Loucy (cell line): ENCODE results near the gene ANO2.

Experiments
- H2AFZ ChIP-seq: fragments of 200-600 bp; sonication (generic); 2 replicates; pipeline ENCODE4 v1.6.0; 2016; ENCODE audit warnings: antibody characterized with exemption, mild to moderate bottlenecking, low read length, moderate library complexity
- H3F3A ChIP-seq: fragments of 200-600 bp; 2 replicates; pipeline ENCODE4 v1.6.0; 2016; ENCODE audit warnings: antibody characterized with exemption, low read depth, mild to moderate bottlenecking
- H3K27me3 ChIP-seq: fragments of 200-600 bp; sonication (generic); 2 replicates; pipeline ENCODE4 v1.6.1; 2014; ENCODE audit warnings: low read length, mild to moderate bottlenecking; ENCODE audit not compliant: insufficient read depth, poor library complexity, severe bottlenecking
- H3K36me3 ChIP-seq: fragments of 200-600 bp; sonication (generic); 2 replicates; pipeline ENCODE4 v1.6.1; 2016; ENCODE audit warnings: low read length; ENCODE audit not compliant: insufficient read depth
- H3K4me1 ChIP-seq: fragments of 200-600 bp; sonication (generic); 2 replicates; pipeline ENCODE4 v1.5.1; 2014; ENCODE audit warnings: low read length, mild to moderate bottlenecking; ENCODE audit not compliant: insufficient read depth, poor library complexity, severe bottlenecking
- H3K4me2 ChIP-seq: fragments of 200-600 bp; sonication (generic); 2 replicates; pipeline ENCODE4 v1.6.0; 2014; ENCODE audit warnings: antibody characterized with exemption, low read length, low read depth, mild to moderate bottlenecking; ENCODE audit not compliant: poor library complexity, severe bottlenecking
- H3K4me3 ChIP-seq: fragments of 200-600 bp; sonication (generic); 2 replicates; pipeline ENCODE4 v1.5.1; 2014; ENCODE audit warnings: low read length, mild to moderate bottlenecking, mixed read lengths; ENCODE audit not compliant: poor library complexity, severe bottlenecking
- H3K79me2 ChIP-seq: fragments of 200-600 bp; sonication (generic); 2 replicates; pipeline ENCODE4 v1.6.1; 2014; ENCODE audit warnings: low read length; ENCODE audit not compliant: insufficient read depth
- H3K9ac ChIP-seq: fragments of 200-600 bp; sonication (generic); 2 replicates; pipeline ENCODE4 v1.6.0; 2014; ENCODE audit warnings: mild to moderate bottlenecking, low read depth, low read length, moderate library complexity; ENCODE audit not compliant: poor library complexity, severe bottlenecking
- H3K9me2 ChIP-seq: fragments of 200-600 bp; sonication (generic); replicated peaks from 2 replicates; pipeline ENCODE4 v1.6.1; 2016; ENCODE audit warnings: low read depth, low read length, mixed read lengths
- H3K9me3 ChIP-seq: fragments of 200-600 bp; sonication (generic); 2 replicates; pipeline ENCODE4 v1.6.1; 2014; ENCODE audit warnings: mild to moderate bottlenecking, antibody characterized with exemption, low read length, low read depth; ENCODE audit not compliant: insufficient read depth
- H4K20me1 ChIP-seq: fragments of 200-600 bp; sonication (generic); 2 replicates; pipeline ENCODE4 v1.6.0; 2014; ENCODE audit warnings: antibody characterized with exemption, low read length, mild to moderate bottlenecking; ENCODE audit not compliant: insufficient read depth, poor library complexity, severe bottlenecking
- EZH2phosphoT487 ChIP-seq: fragments of 200-600 bp; IDR thresholded peaks from 2 replicates; pipeline ENCODE4 v1.6.1; 2018; ENCODE audit warnings: antibody characterized with exemption, mild to moderate bottlenecking, moderate library complexity, borderline replicate concordance
- TF ChIP-seq, protein P1 (sequence below): fragments of 200-600 bp; sonication (generic); conservative IDR thresholded peaks from 2 replicates; pipeline ENCODE4 v1.5.1; 2014; ENCODE audit warnings: mild to moderate bottlenecking, antibody characterized with exemption, low read length

ANO2 gene

DNA sequence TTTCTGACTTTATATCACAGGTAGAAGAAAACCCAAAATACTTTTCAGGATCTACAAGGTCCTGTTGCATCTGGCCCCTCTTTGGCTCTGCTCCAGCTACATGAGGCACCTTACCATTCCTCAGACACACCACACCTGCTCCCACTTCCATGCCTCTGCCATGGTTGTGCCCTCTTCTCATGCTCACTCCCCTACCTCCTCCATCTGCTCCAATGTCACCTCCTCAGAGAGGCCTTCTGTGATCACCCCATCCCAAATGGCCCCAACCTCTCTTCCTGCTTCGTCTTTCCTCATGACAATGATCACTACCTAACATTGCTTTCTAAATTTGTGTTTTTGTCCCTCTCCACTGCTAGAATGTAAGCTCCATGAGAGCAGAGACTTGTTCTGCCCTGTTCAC, 174.3 kb downstream of the ANO2 start:
- Histone ChIP-seq H3K9me3 (no peaks in the 10 kb centered on the region), H3F3A (no peaks in the 10 kb centered on the region), H3K36me3 (no peaks in the 10 kb centered on the region), H3K79me2 (no peaks in the 10 kb centered on the region), H3K4me2 (no peak overlapping the region), H4K20me1 (no peaks in the 10 kb centered on the region), H3K4me1 (no peaks in the 10 kb centered on the region), H2AFZ (no peak overlapping the region), H3K27me3 (no peaks in the 10 kb centered on the region), H3K9me2 (no peaks in the 10 kb centered on the region), H3K4me3 (no peak overlapping the region), H3K9ac (no peak overlapping the region)
- TF ChIP-seq, protein P1, sequence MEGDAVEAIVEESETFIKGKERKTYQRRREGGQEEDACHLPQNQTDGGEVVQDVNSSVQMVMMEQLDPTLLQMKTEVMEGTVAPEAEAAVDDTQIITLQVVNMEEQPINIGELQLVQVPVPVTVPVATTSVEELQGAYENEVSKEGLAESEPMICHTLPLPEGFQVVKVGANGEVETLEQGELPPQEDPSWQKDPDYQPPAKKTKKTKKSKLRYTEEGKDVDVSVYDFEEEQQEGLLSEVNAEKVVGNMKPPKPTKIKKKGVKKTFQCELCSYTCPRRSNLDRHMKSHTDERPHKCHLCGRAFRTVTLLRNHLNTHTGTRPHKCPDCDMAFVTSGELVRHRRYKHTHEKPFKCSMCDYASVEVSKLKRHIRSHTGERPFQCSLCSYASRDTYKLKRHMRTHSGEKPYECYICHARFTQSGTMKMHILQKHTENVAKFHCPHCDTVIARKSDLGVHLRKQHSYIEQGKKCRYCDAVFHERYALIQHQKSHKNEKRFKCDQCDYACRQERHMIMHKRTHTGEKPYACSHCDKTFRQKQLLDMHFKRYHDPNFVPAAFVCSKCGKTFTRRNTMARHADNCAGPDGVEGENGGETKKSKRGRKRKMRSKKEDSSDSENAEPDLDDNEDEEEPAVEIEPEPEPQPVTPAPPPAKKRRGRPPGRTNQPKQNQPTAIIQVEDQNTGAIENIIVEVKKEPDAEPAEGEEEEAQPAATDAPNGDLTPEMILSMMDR: no peak
- TF ChIP-seq EZH2phosphoT487: no peak

DNA sequence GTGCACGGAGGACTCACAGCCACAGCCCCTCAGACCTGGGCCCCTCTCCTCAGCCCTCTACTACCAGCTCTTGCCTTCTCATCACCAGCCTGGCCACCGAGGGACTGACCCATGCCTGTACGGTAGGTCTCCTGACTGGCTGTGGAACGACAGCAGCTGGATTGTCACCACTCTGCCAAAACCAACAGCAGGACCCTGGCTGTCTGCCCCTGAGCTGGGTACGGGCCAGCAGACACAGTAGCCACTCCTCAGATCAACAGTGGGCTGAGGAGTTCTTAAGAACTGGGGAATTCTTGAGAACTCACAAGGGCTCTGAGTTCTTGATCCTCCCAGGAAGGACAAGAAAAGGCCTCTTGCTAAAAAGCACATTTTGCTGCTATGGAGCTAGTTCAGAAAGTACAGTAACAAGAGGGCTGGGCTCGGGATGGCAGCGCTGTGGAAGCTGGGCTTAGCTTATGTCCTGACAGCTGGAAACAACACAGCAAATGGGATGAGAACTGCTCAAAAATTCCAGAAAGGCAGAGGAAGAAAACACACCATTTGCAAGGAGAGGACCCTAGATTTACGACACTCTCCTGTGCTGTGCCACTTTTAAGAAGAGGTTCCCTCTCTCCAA, 176.4 kb downstream of the ANO2 start:
- H2AFZ ChIP-seq: no peak overlapping the region

DNA sequence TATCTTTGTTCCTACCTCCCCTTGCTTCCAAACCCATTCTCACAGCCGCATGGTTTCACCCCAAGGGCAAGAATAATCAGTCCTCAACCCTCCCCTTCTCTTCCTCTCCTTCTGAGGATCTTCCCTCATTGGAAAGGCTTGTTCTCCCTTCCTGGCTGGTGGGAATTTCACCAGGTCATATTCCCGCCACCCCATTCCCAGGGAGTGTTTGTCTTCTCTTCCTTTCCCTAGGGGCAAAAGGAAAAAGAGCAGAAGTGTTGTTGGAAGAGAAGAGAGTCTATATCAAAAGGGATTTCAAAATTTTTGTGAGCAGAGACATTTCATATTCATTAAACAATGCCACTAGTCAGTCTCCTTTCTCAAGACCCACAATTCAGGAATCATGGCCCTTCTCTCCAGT, 176.9 kb downstream of the ANO2 start:
- no peak overlapping the region for H3K4me3 ChIP-seq
- H3K79me2 ChIP-seq: no peaks in the 10 kb centered on the region
- no peaks in the 10 kb centered on the region for H3K9me3 ChIP-seq
- no peak overlapping the region for H3K4me2 ChIP-seq
- no peak overlapping the region for H3K9ac ChIP-seq
- H3K27me3 ChIP-seq: no peaks in the 10 kb centered on the region
- no peaks in the 10 kb centered on the region for H3K36me3 ChIP-seq
- no peaks in the 10 kb centered on the region for H3F3A ChIP-seq
- no peaks in the 10 kb centered on the region for H3K9me2 ChIP-seq
- H2AFZ ChIP-seq: no peak overlapping the region
- TF ChIP-seq, protein P1: no peak
- no peak for TF ChIP-seq EZH2phosphoT487
- no peaks in the 10 kb centered on the region for H4K20me1 ChIP-seq
- no peaks in the 10 kb centered on the region for H3K4me1 ChIP-seq

More for the DNA sequence above, 176.4 kb downstream of the ANO2 start:
- Histone ChIP-seq H3K9ac (no peak overlapping the region), H3K79me2 (no peaks in the 10 kb centered on the region), H3K27me3 (no peaks in the 10 kb centered on the region), H3F3A (no peaks in the 10 kb centered on the region), H3K4me1 (no peaks in the 10 kb centered on the region), H3K36me3 (no peaks in the 10 kb centered on the region), H3K4me2 (no peak overlapping the region), H3K4me3 (no peak overlapping the region), H3K9me2 (no peaks in the 10 kb centered on the region), H4K20me1 (no peaks in the 10 kb centered on the region), H3K9me3 (no peaks in the 10 kb centered on the region)
- TF ChIP-seq EZH2phosphoT487: no peak
- TF ChIP-seq, protein P1: no peak
